RKO (cell line): ENCODE results near the gene OCIAD2.
"Not testable (repeated sequence)": the region's sequence is repeated elsewhere in the genome, so short reads cannot be mapped to it uniquely, and the experiment has no call there.

Experiments
- DNase-seq: peaks from one replicate; pipeline ENCODE4 v3.0.0-alpha.2; 2016; ENCODE audit warnings: low spot score

OCIAD2 gene

GRCh38 chr4:48906206-48907173 lies at the start of gene OCIAD2:
OCIAD2 (minus strand) TSS chr4:48906774; CDS start chr4:48904549, 2,225 bp downstream.
- peak; percentile 86 for DNase-seq

DNA sequence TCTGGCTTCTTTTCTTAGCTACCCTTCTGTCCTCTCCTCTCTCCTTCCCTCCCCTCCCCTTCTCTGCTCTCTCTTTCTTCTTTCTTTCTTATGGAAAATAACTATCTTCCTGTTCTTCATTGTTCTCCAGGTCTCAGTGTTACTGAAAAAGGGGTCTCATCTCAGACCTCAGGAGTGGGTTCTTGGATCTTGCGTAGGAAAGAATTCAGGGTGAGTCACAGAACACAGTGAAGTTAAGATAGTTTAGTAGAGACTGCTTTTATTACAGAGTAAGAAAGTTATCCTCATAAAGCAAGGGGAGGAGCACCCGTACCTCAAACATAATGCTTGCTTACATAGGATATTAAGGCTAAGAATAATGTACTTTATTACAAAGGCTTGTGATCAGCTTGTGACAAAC lies 47.7 kb upstream of the OCIAD2 start:
- DNase-seq, result no peak

- DNase-seq, result peak; percentile 43
These were observed 43.1 kb upstream of the OCIAD2 start for GRCh38 chr4:48949518-48950219.

DNA sequence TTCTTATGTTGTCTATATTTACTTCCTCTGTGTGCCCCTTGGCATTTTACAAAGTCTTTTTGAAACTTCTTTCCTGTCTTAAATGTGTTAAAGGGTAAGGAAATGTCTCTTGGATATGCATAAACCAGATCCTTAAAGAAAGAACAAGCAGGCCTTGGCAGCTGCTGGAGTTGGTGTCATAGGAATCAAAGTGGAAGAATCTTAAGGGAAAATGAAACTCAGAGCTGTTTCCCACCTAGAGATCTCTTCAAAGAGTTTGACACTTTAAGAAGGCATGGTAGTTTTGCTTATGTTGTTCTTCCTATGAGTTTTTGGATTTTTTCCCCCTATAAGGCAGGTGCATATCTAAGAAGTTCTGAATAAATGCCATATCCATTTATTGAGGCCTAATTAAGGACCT lies 42.5 kb upstream of the OCIAD2 start:
- no peak for DNase-seq

GRCh38 chr4:48947731-48948130 lies 41.2 kb upstream of the OCIAD2 start:
- DNase-seq, result no peak

DNA sequence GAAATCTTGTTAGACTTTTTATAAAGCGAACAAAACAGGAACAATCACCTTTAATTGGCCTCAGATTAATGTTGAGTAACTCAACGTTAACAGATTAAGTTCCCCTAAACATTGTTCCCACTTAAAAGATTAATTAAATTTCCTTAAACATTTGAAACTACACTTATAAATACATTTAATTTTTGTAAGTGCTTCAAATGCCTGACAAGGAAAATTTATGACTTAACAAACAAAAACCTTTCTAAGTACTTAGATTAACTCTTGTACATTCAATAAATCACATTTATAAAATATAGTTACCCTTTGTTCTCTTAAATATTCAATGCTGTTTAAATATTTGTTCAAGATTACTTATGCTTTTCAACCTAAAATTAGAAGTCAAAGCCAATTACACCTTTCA lies 39.4 kb upstream of the OCIAD2 start:
- DNase-seq, result no peak

- no peak for DNase-seq
These were observed 38.2 kb upstream of the OCIAD2 start for GRCh38 chr4:48944756-48945241.

DNA sequence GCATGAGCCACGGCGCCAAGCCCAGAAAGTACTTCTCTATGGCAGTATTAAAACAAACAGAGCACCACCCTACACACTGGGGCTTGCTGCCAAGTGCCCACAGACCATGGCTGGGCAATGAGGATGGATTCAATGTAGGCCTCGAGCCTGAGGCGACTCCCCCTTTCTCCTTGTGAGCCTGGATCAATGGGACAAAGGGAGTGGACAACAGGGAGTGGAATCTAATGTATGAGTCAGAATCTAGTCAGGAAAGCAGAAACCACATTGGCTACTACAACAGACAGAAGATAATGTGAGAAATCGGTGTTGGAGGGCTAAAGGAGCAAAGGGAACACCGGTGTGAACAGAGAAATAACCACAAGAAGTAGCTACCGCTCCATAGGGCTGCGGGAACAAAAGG lies 37.7 kb upstream of the OCIAD2 start:
- DNase-seq, result peak; percentile 41

DNA sequence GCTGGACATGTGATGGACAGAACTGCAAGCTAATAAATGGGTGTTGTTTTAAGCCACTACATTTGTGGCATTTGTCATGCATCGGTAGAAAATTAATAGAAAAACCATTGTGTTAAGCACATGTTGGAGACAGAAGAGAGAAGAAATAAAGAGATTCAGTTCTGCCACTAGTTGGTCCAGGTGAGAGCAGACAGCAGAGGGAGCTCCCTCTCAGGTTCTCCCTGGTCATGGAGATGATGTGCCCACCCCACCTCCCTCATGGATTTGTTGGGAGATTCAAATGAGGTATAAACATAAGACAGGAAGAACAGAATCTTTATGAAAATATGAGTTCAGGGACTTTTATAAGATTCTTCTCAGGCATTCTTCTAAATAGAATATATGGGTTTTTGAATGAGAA lies 36.8 kb upstream of the OCIAD2 start:
- DNase-seq, result no peak

DNA sequence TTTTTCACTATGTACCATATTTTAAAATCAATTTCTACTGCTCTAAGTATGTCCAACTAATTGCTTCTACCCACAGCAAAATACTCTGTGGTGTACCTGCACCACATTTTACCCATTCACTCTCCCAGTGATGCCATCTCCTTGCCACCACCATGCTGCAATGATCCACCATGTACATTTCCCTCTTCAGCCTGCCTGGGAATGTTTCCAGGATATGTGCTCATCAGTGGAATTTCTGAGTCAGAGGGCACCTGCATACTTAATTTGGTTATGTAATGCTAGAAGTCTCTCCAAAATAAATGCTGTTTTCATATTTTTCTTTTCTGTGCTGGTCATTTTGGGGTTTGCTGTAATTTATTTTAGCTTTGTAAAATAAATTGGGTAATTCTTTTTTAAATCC lies 33.2 kb upstream of the OCIAD2 start:
- DNase-seq, result peak; percentile 88

- no peak for DNase-seq
These were observed 32.3 kb upstream of the OCIAD2 start for GRCh38 chr4:48938831-48939230.

DNA sequence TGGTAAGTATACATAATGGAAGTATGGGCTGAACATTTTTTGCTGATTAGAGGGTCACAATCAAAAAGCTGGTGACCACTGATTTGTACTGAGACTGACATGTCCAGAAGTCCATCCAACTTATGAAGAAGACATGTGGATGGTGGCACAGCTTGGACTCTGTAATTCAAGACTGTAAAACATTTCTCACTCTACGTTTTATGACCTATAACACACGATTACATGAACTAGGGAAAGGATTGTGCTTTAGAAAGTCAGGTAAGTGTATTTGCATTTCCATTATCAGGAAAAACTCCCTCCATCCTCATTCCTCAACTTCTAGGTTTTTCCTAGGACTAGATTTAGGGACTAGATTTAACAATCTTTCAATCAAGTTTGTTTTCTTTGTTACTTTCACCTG lies 30.5 kb upstream of the OCIAD2 start:
- DNase-seq, result no peak

GRCh38 chr4:48931459-48931858 lies 24.9 kb upstream of the OCIAD2 start:
- DNase-seq, result no peak

DNA sequence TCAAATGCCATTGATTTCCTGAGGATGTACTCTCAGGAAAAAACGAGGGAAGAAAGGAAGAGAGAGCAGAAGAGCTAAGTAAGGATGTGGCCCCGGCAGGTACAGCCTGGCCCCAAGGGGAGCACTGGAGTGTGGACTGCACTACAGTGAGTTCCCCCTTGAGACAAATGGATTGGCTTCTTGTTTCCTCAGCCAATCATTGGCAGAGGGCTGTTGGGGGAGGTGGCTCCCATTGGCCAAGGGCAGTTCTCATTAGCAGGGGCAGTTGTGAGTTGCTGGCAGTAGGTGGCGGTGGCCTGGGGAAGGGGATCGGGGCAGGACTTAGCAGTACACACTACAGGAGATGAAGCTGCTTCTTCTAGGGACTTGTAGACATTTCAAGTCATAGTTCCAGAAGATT lies 24.1 kb upstream of the OCIAD2 start:
- DNase-seq, result no peak

- DNase-seq, result no peak
These were observed 17.8 kb upstream of the OCIAD2 start for GRCh38 chr4:48924416-48924815.

DNA sequence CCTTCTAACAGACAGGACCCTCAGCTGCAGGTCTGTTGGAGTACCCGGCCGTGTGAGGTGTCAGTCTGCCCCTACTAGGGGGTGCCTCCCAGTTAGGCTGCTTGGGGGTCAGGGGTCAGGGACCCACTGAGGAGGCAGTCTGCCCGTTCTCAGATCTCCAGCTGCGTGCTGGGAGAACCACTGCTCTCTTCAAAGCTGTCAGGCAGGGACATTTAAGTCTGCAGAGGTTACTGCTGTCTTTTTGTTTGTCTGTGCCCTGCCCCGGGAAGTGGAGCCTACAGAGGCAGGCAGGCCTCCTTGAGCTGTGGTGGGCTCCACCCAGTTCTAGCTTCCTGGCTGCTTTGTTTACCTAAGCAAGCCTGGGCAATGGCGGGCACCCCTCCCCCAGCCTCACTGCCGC lies 16.5 kb upstream of the OCIAD2 start:
- DNase-seq, result not testable (repeated sequence)

DNA sequence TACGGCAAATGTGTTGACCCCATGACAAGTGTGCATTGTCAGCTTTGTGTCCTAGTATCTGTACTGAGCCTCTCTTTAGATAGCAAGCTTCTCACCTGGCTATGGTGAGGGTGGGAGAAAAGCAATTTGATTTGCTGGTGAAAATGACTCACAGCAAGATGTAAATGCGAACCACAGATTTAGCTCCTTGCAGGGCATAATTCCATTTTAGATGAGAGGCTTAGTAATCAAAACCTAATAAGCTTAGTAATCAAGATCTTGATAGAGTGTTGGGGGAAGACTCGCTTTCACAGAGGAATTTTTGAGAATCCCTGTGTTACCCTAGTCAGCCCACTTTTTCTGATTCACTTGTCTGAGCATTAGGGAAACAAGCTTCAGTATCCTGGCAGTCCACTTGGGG lies 7.7 kb upstream of the OCIAD2 start:
- no peak for DNase-seq

- DNase-seq, result peak; percentile 96
These were observed 6.8 kb upstream of the OCIAD2 start for GRCh38 chr4:48913346-48913745.

- DNase-seq, result no peak
These were observed 5.8 kb upstream of the OCIAD2 start for GRCh38 chr4:48912349-48912748.

DNA sequence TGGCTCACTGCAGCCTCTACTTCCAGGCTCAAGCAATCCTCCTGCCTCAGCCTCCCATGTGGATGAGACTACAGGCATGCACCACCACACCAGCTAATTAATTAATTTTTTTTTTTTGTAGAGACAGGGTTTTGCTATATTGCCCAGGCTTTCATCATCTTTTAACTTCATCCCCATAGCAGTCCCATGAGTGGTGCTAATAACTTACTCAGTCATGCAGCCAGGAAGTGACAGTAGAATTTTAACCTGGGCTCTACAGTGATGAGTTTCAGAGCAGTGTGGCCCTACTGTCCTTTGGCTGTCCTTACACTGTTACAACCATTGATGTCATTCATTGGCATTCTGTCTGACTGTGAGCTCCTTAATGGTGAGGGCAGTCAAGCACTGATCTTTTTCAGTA lies 3.9 kb upstream of the OCIAD2 start:
- DNase-seq, result peak; percentile 79

DNA sequence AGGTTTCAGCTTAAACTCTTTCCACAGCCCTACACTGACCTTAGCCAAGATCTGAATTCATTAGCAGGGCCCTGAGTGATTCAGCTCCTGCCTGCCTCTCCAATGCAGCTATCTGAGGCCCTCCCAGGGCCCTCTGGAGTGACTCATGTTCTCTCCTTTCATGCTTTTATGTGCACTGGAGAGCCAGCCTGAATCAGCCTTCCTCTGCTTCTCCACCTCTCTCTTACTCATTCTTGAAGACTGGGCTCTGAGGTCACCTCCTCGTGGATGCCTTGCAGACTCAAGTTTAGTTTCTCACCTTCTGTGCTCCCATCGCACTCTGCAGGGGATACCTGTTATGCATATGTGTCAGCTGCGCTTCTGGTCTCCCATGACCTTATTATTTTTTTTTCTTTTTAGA lies 3.1 kb upstream of the OCIAD2 start:
- peak; percentile 99 for DNase-seq

DNA sequence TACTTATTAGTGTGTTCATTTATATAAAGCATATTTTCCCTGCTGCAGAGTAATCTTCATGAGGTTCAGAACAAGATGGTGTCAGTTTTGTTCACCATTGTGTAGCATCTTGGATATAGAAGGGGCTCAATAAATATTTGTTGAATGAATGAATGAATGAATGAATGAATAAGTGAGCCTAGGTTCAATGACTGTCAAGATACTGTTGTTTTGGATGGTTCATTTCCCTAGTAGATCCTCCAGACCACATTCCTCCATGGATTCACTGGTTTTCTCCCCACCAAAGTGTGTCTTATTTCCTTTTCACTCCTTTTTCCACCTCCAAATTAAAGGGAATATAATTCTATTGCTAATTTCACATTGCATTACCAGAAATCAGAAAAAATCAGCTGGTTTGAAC lies 2.1 kb upstream of the OCIAD2 start:
- DNase-seq, result no peak
